D341Med (cell line): ENCODE results near the gene LIMS1.

ENCODE experiments used
- DNase-seq: peaks from one replicate; pipeline ENCODE4 v3.0.0; 2012; ENCODE audit warnings: low spot score

Gene LIMS1

GRCh38 chr2:108615480-108616090, 81.3 kb downstream of the LIMS1 start:
- no peak for DNase-seq

- DNase-seq, result no peak
Measured at GRCh38 chr2:108616318-108616717, 82.0 kb downstream of the LIMS1 start.

- no peak for DNase-seq
Measured at GRCh38 chr2:108616751-108617161, 82.5 kb downstream of the LIMS1 start.

- DNase-seq, result no peak
Measured at GRCh38 chr2:108617617-108618016, 83.3 kb downstream of the LIMS1 start.

- no peak for DNase-seq
Measured at GRCh38 chr2:108619925-108620620, 85.8 kb downstream of the LIMS1 start.

GRCh38 chr2:108620656-108621055, 86.4 kb downstream of the LIMS1 start:
- DNase-seq, result no peak

- peak; percentile 28 for DNase-seq
Measured at GRCh38 chr2:108621087-108621559, 86.9 kb downstream of the LIMS1 start.

- no peak for DNase-seq
Measured at GRCh38 chr2:108621687-108622681, 87.7 kb downstream of the LIMS1 start.

GRCh38 chr2:108623616-108624015, 89.3 kb downstream of the LIMS1 start:
- no peak for DNase-seq

- DNase-seq, result no peak
Measured at GRCh38 chr2:108625186-108625827, 91.0 kb downstream of the LIMS1 start.

GRCh38 chr2:108625828-108626195, 91.5 kb downstream of the LIMS1 start:
- DNase-seq, result no peak

GRCh38 chr2:108626995-108627394, 92.7 kb downstream of the LIMS1 start:
- DNase-seq, result no peak

GRCh38 chr2:108627911-108628567, 93.8 kb downstream of the LIMS1 start:
- DNase-seq, result no peak

- DNase-seq, result no peak
Measured at GRCh38 chr2:108628936-108629335, 94.7 kb downstream of the LIMS1 start.

- no peak for DNase-seq
Measured at GRCh38 chr2:108629417-108629816, 95.1 kb downstream of the LIMS1 start.

GRCh38 chr2:108630567-108631405, 96.5 kb downstream of the LIMS1 start:
- no peak for DNase-seq

GRCh38 chr2:108632332-108633160, 98.3 kb downstream of the LIMS1 start:
- DNase-seq, result no peak

- no peak for DNase-seq
Measured at GRCh38 chr2:108633409-108633808, 99.1 kb downstream of the LIMS1 start.

GRCh38 chr2:108634011-108634410, 99.7 kb downstream of the LIMS1 start:
- no peak for DNase-seq
